DMS114 treated with DMSO at 0.1 percent for 48 hours (cell line): ENCODE data around the gene ACSL3.
"Not testable (repeated sequence)": the region's sequence is repeated elsewhere in the genome, so short reads cannot be mapped to it uniquely, and the experiment has no call there.

Experiments
- DNase-seq: peaks from one replicate; lab custom pipeline; 2025; ENCODE audit not compliant: unreplicated experiment; lab: John Stamatoyannopoulos, UW

ACSL3 gene

GRCh38 chr2:222851956-222852617 is 8.7 kb upstream of the ACSL3 start:
- no peak for DNase-seq

GRCh38 chr2:222854773-222855700 is 5.8 kb upstream of the ACSL3 start:
- DNase-seq, result no peak

- no peak for DNase-seq
Measured at GRCh38 chr2:222859786-222860612, 837 bp upstream of the ACSL3 start.

DNA sequence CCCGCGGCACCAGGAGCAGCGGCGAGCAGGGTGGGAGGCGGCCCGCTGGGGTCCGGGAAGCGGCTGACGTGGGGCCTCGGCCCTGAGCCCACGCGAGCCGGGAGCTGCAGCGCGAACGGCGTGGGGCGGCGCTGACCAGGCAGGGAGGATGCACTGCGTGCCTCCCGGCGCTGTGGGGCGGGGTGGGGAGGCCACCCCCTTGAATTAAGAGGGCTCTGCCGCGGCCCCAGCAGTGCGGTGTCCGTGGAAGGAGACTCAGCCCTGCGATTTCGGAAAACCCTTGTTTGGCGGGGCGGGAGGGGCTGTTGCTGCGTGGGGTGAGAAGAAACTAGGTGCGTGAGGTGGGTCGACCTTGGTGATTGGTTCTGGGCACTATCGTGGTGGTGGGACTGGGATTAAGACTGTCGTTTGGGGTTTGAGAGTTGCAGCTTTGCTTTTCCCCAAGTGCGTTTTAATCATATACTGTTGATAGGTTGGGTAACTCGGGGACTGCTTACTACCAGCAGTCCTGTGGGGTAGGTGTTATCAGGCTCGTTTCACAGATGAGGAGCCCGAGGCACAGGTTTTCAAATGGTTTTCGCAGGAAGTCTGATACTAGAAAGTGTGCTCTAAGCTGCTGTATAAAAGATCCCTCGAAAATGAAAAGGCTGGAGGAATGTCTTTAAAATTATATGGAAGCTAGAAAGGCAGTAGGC is 722 bp downstream of the ACSL3 start:
- DNase-seq, result no peak

GRCh38 chr2:222862106-222862908 is 1.5 kb downstream of the ACSL3 start:
- no peak for DNase-seq

GRCh38 chr2:222862909-222863544 is 2.2 kb downstream of the ACSL3 start:
- no peak for DNase-seq

GRCh38 chr2:222864296-222864695 is 3.5 kb downstream of the ACSL3 start:
- no peak for DNase-seq

DNA sequence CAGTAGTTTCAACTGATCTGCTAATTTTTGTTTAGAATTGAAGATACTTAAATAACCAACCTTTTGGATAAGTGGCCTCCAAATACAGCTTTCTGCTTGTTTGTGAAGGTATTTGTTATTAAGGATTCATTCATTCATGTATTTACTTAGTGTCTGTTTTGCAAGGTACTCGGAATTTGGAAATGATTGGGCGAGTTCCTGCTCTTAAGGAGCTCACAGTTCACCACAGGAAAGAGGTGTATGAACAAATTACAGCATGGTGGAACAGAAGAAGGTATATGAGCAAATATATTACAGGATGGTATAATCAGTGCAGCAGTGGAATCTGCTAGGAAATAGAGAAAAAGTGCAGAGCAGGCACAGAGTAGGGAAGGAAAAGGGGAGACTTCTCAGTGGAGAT is 4.5 kb downstream of the ACSL3 start:
- no peak for DNase-seq

DNA sequence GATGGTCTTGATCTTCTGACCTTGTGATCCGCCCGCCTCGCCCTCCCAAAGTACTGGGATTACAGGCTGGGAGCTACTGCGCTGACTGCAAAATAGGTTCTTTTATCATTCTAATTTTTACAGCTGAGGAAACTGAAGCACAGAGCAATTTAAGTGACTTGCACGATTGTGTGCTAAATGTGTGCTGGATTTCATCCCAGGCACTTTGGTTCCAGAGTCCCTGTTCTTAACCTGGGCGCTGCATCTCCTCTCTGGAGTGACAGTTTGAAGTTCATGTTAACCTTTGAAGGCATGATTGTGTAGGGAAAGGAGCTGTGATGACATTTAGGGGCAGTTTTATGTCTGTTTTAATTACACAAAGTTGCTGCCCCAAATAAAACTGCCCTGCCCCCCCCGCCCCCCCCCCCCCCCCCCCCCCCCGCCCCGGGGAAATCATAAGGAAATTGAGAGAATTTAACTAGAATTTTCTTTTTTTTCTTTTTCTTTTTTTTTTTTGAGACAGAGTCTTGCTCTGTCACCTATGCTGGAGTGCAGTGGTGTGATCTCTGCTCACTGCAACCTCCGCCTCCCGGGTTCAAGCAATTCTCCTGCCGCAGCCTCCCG is 5.6 kb downstream of the ACSL3 start:
- no peak for DNase-seq

GRCh38 chr2:222868560-222869251 is 7.9 kb downstream of the ACSL3 start:
- not testable (repeated sequence) for DNase-seq

GRCh38 chr2:222869252-222869560 is 8.4 kb downstream of the ACSL3 start:
- no peak for DNase-seq

DNA sequence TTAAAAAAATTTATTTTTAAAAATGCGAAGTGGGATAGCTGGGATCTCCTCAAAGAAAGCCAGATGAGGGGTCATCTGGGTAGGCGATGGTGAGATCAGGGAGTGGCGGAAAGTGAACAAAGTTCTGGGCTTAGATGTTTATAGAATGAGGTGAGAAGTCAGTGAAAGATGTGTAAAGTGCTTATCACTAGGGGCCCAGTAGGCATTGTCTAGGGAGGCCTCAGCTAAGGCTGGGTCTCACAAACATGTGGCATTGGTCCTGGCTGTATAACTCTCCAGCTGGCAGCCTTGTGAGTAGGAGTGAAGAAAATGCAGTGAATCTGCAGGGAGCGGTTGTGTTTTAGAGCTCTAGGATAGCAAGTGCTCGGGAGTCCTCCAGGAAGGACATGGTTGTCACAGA is 10.5 kb downstream of the ACSL3 start:
- no peak for DNase-seq

DNA sequence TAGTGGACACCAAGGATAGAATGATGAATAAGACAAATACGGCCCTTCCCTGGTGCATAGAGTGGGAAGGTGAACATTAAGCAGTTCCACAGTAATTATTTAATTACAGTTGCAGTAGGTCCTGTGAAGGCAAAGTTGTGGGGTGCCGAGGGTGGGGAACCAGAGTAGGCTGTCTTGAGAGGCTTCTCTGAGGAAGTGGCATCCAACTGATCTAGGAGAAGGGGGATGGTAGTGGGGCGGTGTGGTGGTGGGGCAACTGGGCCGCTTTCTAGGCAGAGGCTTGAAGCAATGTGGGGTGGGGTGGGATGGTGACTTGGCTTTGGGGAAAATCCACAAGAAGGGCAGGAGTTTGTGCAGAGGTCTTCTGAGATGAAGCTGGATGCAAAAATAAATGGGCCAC is 11.7 kb downstream of the ACSL3 start:
- DNase-seq, result no peak

- DNase-seq, result no peak
Measured at GRCh38 chr2:222875482-222875881, 14.6 kb downstream of the ACSL3 start.

DNA sequence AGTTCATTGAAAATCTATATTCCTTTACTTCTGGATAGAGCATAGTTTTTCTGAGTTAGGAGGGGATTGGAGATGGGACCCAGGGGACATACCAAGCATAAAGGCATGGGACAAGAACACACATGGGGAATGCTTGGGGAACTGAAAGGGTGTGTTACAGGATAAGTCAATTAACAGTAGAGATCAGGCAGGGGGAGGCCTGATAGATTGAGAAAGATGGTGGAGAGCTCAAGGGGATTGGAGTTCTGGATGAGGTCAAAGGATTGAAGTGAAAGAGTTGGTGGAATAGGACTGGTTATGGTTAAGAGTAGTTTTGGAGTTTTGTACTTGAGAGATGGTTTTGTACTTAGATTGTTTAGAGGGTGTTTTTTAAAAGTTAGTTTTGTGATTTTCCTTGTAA is 16.1 kb downstream of the ACSL3 start:
- DNase-seq, result no peak

DNA sequence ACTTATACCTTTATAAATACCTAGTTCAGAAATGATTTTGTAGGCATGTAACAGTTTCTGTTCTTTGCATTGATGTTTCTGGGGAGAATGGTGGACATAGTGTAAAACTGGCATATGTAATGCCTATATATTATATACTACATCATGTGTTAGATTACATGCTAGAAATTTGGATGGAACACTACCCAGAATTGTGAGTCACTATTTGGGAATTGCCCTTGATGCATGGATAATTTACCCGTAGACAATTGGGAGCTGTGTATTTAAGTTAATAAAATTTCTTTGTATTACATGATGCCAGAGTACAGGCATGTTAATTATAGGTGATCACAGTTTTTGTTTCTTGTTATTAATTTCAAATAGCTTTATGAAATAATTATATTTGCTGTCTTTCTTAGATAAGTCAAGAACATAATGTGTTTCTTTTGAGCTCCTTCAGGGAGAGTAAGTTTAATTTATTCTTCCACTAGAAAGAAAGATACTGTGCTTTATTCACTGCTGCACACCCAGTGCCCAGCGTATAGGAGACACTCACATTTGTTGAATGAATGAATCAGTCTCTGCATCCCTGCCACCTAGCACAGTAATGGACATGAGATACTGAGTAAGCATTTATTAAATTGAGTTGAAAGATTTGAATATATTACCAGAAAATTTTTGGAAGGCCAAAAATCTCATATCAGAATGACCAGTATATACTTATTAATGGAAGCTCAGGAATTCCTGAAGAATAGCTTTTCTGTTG is 16.9 kb downstream of the ACSL3 start:
- no peak for DNase-seq

- no peak for DNase-seq
Measured at GRCh38 chr2:222878301-222878876, 17.6 kb downstream of the ACSL3 start.
